Vagina (tissue), 2 donors: ENCODE results near the gene KLB.

ENCODE experiments used
- POLR2AphosphoS5 ChIP-seq, 2 donors: sonication (generic); formaldehyde crosslinking; IDR thresholded peaks; one replicate each; pipeline ENCODE4 v1.9.0; 2017; ENCODE audit warnings: antibody characterized with exemption in 2 of 2, mild to moderate bottlenecking in 2 of 2, low read depth in 1 of 2; ENCODE audit not compliant: insufficient read depth in 1 of 2
- TF ChIP-seq, protein P1 (sequence below), 3 experiments: fragments of 450-650 bp in 2 of 3; fragments of 200-600 bp in 1 of 3; sonication (generic) in 1 of 3; IDR thresholded peaks; one replicate each; pipeline ENCODE4 v1.5.1; 2017 to 2019; ENCODE audit warnings: antibody characterized with exemption in 3 of 3, mild to moderate bottlenecking in 2 of 3, moderate library complexity in 2 of 3

DNA sequence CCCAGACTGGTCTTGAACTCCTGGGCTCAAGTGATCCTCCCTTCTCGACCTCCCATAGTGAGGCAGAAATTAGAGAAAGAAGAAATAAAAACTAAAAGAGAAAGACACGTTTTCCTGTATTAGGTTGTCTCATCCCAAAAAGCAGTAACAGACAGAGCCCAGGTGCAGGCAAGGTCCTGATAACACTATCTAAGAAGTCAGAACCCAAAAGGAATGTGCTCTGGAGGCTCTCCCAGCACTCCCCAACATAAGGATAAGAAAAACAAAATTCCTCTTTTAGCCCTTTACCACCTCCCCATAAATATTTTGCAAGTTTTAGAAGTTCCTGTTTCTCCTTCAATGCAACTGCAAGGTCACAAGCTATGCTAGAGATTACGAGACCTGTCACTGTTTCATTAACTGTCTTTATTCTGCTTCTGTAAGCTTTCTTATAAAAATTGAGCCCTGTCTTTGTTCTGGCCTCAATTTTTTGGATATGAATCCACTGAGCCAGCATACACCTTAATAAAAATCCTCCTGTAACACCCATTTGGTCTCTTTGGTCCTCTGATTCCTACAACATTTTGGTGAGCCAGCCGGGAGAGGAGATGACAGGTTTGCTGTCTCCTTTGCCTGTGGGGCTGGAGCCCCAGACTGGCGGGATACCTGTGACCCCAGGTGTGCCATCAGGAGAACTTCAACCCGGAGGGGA, 78.0 kb downstream of the KLB start:
- TF ChIP-seq, protein P1, sequence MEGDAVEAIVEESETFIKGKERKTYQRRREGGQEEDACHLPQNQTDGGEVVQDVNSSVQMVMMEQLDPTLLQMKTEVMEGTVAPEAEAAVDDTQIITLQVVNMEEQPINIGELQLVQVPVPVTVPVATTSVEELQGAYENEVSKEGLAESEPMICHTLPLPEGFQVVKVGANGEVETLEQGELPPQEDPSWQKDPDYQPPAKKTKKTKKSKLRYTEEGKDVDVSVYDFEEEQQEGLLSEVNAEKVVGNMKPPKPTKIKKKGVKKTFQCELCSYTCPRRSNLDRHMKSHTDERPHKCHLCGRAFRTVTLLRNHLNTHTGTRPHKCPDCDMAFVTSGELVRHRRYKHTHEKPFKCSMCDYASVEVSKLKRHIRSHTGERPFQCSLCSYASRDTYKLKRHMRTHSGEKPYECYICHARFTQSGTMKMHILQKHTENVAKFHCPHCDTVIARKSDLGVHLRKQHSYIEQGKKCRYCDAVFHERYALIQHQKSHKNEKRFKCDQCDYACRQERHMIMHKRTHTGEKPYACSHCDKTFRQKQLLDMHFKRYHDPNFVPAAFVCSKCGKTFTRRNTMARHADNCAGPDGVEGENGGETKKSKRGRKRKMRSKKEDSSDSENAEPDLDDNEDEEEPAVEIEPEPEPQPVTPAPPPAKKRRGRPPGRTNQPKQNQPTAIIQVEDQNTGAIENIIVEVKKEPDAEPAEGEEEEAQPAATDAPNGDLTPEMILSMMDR (IDR thresholded peaks at IDR 0.05) = no peak
- TF ChIP-seq POLR2AphosphoS5 (IDR thresholded peaks at IDR 0.05; ENCODE audit: insufficient read depth in 1 of 2, low read depth in 1 of 2) = no peak
